ENCODE results near the gene ZFC3H1. TPM values are rescaled to one million over a fixed set of nuclear protein-coding genes. Genes with fewer than 3 reads are reported as not detected.
"Not testable (repeated sequence)": the region's sequence is repeated elsewhere in the genome, so short reads cannot be mapped to it uniquely, and the experiment has no call there.

Gene ZFC3H1
- total RNA-seq, 1 donor from 2014 or later = 49.7 TPM

GRCh38 chr12:71693126-71693525 lies 29.5 kb upstream of the ZFC3H1 start:
- Mint-ChIP-seq H3K36me3 (ENCODE audit: unreplicated experiment) (peaks cover 14% of the 10 kb centered on the region), H3K9me3 (ENCODE audit: unreplicated experiment) (no peaks in the 10 kb centered on the region), H3K27me3 (ENCODE audit: unreplicated experiment) (no peaks in the 10 kb centered on the region), H3K4me1 (ENCODE audit: unreplicated experiment) (peaks cover 7% of the 10 kb centered on the region), H3K27ac (ENCODE audit: unreplicated experiment) (no peak overlapping the region), H3K4me3 (ENCODE audit: unreplicated experiment) (no peak overlapping the region)
- TF ChIP-seq CTCF (IDR thresholded peaks at IDR 0.05) = no peak
- DNase-seq (ENCODE audit: extremely low spot score, unreplicated experiment) = no peak

GRCh38 chr12:71691504-71692129 lies 28.0 kb upstream of the ZFC3H1 start:
- no peak for DNase-seq (ENCODE audit: extremely low spot score, unreplicated experiment)
- H3K4me3 Mint-ChIP-seq (ENCODE audit: unreplicated experiment) = no peak overlapping the region
- no peaks in the 10 kb centered on the region for H3K27me3 Mint-ChIP-seq (ENCODE audit: unreplicated experiment)
- peaks cover 4% of the 10 kb centered on the region for H3K36me3 Mint-ChIP-seq (ENCODE audit: unreplicated experiment)
- H3K9me3 Mint-ChIP-seq (ENCODE audit: unreplicated experiment) = no peaks in the 10 kb centered on the region
- H3K4me1 Mint-ChIP-seq (ENCODE audit: unreplicated experiment) = peaks cover 18% of the 10 kb centered on the region
- H3K27ac Mint-ChIP-seq (ENCODE audit: unreplicated experiment) = no peak overlapping the region
- TF ChIP-seq CTCF (IDR thresholded peaks at IDR 0.05) = no peak

- Mint-ChIP-seq H3K36me3 (ENCODE audit: unreplicated experiment) (peaks cover 4% of the 10 kb centered on the region), H3K4me1 (ENCODE audit: unreplicated experiment) (peaks cover 22% of the 10 kb centered on the region), H3K4me3 (ENCODE audit: unreplicated experiment) (no peak overlapping the region), H3K9me3 (ENCODE audit: unreplicated experiment) (no peaks in the 10 kb centered on the region), H3K27me3 (ENCODE audit: unreplicated experiment) (no peaks in the 10 kb centered on the region), H3K27ac (ENCODE audit: unreplicated experiment) (no peak overlapping the region)
- no peak for TF ChIP-seq CTCF (IDR thresholded peaks at IDR 0.05)
- no peak for DNase-seq (ENCODE audit: extremely low spot score, unreplicated experiment)
Observed at GRCh38 chr12:71688961-71689570, 25.4 kb upstream of the ZFC3H1 start.

- not testable (repeated sequence) for H3K9me3 Mint-ChIP-seq (ENCODE audit: unreplicated experiment); DNase-seq (ENCODE audit: extremely low spot score, unreplicated experiment); H3K36me3 Mint-ChIP-seq (ENCODE audit: unreplicated experiment); H3K27me3 Mint-ChIP-seq (ENCODE audit: unreplicated experiment)
- Mint-ChIP-seq H3K4me1 (ENCODE audit: unreplicated experiment) (peaks cover 22% of the 10 kb centered on the region), H3K27ac (ENCODE audit: unreplicated experiment) (peak overlapping the region; percentile 87), H3K4me3 (ENCODE audit: unreplicated experiment) (peak overlapping the region; percentile 89)
Observed at GRCh38 chr12:71687172-71687571, 23.5 kb upstream of the ZFC3H1 start.

GRCh38 chr12:71686658-71687025 lies 23.0 kb upstream of the ZFC3H1 start:
- Mint-ChIP-seq H3K9me3 (ENCODE audit: unreplicated experiment) (no peaks in the 10 kb centered on the region), H3K4me3 (ENCODE audit: unreplicated experiment) (peak overlapping the region; percentile 89), H3K36me3 (ENCODE audit: unreplicated experiment) (no peaks in the 10 kb centered on the region), H3K27ac (ENCODE audit: unreplicated experiment) (peak overlapping the region; percentile 87), H3K27me3 (ENCODE audit: unreplicated experiment) (no peaks in the 10 kb centered on the region), H3K4me1 (ENCODE audit: unreplicated experiment) (peaks cover 22% of the 10 kb centered on the region)
- no peak for DNase-seq (ENCODE audit: extremely low spot score, unreplicated experiment)
- no peak for TF ChIP-seq CTCF (IDR thresholded peaks at IDR 0.05)
